Stimulated activated CD4-positive, alpha-beta T cell treated with anti-CD3 and anti-CD28 coated beads, Interleukin-15, amount 100 ng/mL, for 1 hour (primary cell): ENCODE measurements around the gene ZNF792.
"Not testable (repeated sequence)": the region's sequence is repeated elsewhere in the genome, so short reads cannot be mapped to it uniquely, and the experiment has no call there.

Experiments
- DNase-seq, 2 donors: peaks; one replicate each; pipeline ENCODE4 v3.0.0-alpha.2; 2020; ENCODE audit warnings: low read depth in 1 of 2, low spot score in 1 of 2

Gene ZNF792

DNA sequence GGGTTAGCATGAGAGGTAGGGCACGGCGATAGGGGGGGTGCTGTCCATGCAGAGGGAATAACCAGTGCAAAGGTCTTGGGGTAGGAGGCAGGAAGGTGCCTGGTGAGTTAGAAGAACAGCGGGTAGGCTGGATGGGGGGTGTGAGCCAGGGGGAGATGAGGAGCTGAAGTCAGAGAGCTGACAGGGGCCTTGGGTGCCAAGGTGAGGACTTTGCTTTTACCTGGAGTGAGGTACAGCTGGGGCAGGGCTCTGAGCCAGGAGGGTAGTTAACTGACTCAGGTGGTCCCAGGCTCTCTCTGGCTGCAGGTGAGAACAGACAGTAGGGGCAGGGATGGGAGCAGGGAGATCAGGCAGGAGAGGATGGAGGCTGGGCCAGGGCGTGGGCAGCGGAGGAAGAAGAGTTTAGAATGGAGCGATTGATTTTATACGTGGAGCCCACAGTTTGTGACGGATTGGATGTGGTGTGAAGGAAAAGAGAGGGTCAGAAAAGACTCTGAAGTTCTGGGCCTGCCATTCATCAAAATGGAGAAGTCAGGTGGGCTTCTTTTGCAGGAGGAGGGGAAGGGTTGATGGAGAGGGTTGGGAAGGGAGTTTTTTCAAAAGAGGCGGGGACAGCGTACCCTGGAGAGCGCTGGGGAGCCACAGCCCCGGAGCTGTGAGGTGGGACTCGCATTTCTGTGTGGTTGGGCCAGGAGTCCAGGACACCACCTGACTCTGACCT lies 34.9 kb upstream of the ZNF792 start:
- DNase-seq: no peak

GRCh38 chr19:34998224-34998623 lies 34.2 kb upstream of the ZNF792 start:
- not testable (repeated sequence) for DNase-seq

GRCh38 chr19:34997071-34997617 lies 33.1 kb upstream of the ZNF792 start:
- no peak for DNase-seq

DNA sequence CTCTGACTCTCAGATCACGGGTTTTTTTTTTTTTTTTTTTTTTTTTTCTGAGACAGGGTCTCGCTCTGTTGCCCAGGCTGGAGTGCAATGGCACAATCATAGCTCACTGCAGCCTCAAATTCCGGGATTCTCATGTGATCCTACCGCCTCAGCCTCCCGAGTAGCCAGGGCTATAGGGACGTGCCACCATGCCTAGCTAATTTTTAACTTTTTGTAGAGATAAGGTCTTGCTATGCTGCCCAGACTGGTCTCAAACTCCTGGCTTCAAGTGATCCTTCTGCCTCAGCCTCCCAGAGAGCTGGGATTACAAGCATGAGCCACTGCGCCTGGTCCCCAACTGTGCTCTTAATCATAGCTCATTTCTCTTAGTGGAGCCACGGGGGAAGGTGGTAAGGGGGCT lies 31.5 kb upstream of the ZNF792 start:
- DNase-seq: no peak

DNA sequence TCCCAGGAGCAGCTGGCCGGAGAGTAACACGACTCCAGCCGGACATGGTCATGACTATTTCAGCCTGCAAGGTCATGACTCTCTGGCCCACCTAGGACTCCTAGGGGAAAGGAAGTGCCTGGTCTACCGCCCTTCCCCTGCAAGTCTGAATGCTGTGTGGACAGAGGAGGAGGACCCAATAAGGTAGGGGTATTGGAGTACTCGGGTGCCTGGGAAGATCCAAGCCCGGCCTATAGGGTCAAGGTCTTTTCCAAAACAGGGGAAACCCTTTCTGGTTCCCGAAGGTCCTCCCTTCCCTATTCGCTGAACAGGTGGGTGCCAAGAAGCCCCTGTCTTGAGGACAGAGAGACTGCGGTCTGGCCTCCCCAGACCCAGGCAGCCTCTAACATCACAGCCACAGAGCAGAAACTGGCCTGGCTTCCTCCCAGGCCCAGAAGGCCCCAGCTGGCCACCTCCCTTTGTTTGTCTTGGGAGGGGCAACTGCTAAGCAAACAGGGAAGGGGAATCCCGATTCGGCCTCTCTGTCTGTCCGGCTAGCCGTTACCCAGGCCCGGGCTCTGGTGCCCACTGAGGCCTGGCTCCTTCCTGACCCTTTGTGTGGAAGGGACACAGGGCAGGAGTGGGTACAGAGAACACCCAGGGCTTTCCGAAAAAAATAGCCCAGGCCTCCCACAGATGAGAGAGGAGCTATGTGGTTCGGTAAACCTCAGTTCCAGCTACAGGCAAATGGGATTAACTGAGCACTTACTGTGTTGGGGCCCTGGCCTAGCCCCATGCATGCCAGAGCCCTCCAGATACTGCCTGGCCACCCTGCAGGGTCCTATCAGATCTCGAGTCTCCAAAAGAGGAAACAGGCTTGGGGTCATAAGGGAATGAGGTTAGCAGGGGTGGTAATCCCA lies 30.9 kb upstream of the ZNF792 start:
- DNase-seq: no peak

DNA sequence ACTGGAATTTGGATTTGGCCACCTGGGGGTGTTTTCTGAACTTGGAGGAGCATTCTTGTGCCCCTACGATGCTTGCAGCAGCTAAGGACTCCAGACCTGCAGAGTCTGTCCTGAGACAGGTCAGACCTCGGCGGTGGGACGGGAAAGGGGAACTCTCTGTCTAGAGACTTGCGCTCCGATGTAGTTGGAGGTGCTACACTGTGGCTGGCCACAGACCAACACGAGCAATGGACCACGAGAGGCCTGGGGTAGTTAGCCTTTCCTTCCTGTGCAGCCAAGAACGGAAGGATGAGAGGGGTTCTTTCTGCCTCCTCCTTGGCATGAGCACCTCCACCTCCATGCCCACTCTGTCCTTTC lies 30.2 kb upstream of the ZNF792 start:
- no peak for DNase-seq

DNA sequence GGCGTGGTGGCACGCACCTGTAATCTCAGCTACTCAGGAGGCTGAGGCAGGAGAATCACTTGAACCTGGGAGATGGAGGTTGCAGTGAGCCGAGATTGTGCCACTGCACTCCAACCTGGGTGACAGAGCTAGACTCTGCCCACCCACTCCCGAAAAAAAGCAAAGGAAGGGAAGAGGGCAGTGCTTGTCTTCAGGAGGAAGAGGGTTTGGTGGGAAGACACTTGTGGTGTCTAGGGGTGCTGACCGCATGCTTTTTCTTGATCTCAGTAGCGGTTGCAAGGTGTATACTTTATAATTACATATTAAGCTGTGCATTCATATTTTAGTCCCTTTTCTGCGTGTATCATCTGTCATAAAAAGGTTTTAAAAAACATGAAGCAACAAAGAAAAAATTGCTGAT lies 28.6 kb upstream of the ZNF792 start:
- not testable (repeated sequence) for DNase-seq

GRCh38 chr19:34991542-34992333 lies 27.7 kb upstream of the ZNF792 start:
- no peak for DNase-seq

GRCh38 chr19:34990578-34991192 lies 26.7 kb upstream of the ZNF792 start:
- no peak for DNase-seq

- no peak for DNase-seq
Measured at GRCh38 chr19:34989298-34989697, 25.3 kb upstream of the ZNF792 start.

GRCh38 chr19:34988119-34988518 lies 24.1 kb upstream of the ZNF792 start:
- no peak for DNase-seq

- DNase-seq: no peak
Measured at GRCh38 chr19:34985249-34986022, 21.4 kb upstream of the ZNF792 start.

- DNase-seq: no peak
Measured at GRCh38 chr19:34984287-34984686, 20.3 kb upstream of the ZNF792 start.

DNA sequence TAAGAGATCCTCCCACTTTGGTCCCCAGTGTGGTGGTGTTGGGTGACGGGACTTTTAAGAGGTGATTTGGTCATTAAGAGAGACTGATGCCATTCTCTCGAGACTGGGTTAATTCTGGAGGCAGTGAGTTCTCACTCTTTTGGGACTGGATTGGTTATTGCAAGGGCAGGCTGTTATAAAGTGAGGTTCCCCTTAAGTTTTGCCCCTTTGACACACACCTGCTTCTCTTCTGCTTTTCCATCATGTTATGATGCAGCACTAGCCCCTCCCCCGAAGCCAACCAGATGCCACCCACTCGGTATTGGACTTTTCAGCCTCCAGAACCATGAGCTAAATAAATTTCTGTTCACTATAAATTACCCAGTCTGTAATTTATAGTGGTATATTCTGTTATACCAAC lies 19.8 kb upstream of the ZNF792 start:
- DNase-seq: no peak

GRCh38 chr19:34982275-34982674 lies 18.2 kb upstream of the ZNF792 start:
- DNase-seq: no peak

DNA sequence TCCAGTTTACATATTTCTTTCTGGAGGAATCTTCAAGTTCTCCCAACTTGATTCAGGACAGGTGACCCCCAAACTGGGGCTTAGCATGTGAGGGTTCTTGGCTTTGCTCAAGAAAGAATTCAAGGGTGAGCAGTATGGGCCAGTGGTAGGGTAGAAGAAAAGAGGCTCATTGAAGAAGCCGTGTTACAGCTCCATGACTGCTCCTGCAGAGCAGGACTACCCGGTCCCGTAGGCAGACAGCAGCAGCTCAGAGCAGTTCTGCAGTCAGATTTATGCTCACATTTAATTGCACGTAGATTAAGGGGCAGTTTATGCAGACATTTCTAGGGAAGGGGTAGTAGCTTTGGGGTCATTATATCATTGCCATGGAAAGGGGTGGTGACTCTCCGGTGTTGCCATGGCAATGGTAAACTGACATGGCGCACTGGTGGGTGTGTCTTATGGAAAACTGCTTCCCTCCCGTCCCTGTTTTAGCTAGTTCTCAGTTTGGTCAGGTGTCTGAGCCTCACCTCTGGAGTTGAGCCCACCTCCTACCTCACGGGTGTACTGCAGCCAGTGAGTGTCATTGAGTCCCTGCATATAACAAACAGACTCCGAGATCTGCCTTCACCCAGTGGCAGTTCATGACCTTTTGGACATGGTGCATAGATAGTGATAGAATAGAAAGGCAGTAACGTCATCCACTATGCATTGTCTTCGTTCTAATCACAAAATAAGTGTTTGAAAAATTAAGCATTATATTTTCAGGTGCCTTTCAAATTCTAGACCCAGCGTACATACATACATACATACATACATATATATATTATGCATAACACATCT lies 16.0 kb upstream of the ZNF792 start:
- DNase-seq: no peak

GRCh38 chr19:34976611-34977010 lies 12.6 kb upstream of the ZNF792 start:
- no peak for DNase-seq

DNA sequence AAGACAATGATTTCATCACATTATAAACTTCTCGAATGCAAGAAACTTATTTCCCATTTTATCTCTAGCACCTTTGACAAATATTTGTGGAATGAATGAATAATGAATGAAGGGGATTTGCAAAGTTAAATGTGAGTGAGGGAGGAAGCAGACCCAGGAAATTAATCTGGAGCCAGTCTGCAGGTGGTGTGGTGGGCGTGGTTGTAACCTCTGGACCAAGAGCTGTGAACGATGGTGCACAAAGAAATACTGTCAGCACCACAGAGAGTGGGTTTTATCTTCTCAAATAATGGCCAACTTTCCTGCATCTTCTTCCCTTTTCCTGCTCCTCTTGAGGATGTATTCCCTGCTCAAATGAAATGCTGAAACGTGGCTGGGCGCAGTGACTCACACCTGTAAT lies 11.0 kb upstream of the ZNF792 start:
- DNase-seq: no peak

- DNase-seq: no peak
Measured at GRCh38 chr19:34974646-34975045, 10.6 kb upstream of the ZNF792 start.
